MM.1S (cell line): Measurements from ENCODE around the gene CHI3L1.

Source experiments
- EZH2 ChIP-seq: fragments of 300-600 bp; sonication (generic); optimal IDR thresholded peaks from 2 replicates; pipeline ENCODE3; 2017; ENCODE audit warnings: low read depth, mild to moderate bottlenecking, antibody characterized with exemption, low read length, mixed read lengths
- TF ChIP-seq, protein P1 (sequence below): fragments of 300-600 bp; sonication (generic); IDR thresholded peaks from 2 replicates; pipeline ENCODE4 v1.5.1; 2016; ENCODE audit warnings: antibody characterized with exemption, low read length, mixed read lengths

DNA sequence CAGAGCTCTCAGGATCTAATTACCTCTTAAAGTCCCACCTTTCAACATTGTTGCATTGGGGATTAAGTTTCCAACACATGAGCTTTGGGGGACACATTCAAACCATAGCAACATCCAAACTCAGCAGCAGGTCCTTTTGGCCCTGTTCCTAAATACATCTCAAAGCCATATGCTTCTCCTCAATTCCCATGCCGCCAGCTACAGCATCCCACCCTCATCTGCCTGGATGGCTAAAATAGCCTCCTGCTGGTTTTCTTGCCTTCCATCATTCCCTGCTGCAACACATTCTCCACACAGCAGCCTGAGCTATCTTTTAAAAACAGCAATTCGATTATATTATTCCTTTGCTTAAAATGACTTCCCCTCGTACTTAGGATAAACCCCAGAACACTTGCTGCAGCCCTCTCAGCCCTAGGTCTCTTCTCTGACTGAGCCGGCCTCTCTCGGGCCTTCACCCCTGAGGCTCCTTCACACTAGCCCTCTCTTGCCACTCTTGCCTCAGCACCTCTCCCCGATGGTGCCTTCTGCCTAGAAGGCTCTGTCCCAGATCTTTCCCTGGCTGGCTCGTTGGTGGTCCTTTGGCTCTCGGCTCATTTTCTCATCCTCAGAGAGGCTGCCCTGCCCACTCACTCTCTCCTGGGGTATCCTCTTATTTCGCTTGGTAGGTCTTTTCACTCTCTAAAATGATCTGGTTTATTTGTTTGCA lies 27.4 kb downstream of the CHI3L1 start:
- TF ChIP-seq, protein P1, sequence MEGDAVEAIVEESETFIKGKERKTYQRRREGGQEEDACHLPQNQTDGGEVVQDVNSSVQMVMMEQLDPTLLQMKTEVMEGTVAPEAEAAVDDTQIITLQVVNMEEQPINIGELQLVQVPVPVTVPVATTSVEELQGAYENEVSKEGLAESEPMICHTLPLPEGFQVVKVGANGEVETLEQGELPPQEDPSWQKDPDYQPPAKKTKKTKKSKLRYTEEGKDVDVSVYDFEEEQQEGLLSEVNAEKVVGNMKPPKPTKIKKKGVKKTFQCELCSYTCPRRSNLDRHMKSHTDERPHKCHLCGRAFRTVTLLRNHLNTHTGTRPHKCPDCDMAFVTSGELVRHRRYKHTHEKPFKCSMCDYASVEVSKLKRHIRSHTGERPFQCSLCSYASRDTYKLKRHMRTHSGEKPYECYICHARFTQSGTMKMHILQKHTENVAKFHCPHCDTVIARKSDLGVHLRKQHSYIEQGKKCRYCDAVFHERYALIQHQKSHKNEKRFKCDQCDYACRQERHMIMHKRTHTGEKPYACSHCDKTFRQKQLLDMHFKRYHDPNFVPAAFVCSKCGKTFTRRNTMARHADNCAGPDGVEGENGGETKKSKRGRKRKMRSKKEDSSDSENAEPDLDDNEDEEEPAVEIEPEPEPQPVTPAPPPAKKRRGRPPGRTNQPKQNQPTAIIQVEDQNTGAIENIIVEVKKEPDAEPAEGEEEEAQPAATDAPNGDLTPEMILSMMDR, result no peak
- no peak for TF ChIP-seq EZH2
